Fibroblast of skin of left biceps (primary cell): ENCODE data around the gene ADPRHL1.

Source experiments
- DNase-seq, 2 experiments: peaks; one replicate each; pipeline ENCODE4 v3.0.0-alpha.2; 2013; ENCODE audit warnings: low read depth in 2 of 2

The ADPRHL1 gene

GRCh38 chr13:113432506-113433270, 20.6 kb downstream of the ADPRHL1 start:
- no peak for DNase-seq

- no peak for DNase-seq
Observed at GRCh38 chr13:113431171-113431570, 22.1 kb downstream of the ADPRHL1 start.

GRCh38 chr13:113430378-113431110, 22.7 kb downstream of the ADPRHL1 start:
- DNase-seq: no peak

GRCh38 chr13:113429608-113429985, 23.7 kb downstream of the ADPRHL1 start:
- DNase-seq: no peak

- DNase-seq: no peak
Observed at GRCh38 chr13:113428871-113429607, 24.2 kb downstream of the ADPRHL1 start.

- no peak for DNase-seq
Observed at GRCh38 chr13:113428469-113428865, 24.8 kb downstream of the ADPRHL1 start.

- DNase-seq: no peak
Observed at GRCh38 chr13:113427562-113428468, 25.5 kb downstream of the ADPRHL1 start.

- DNase-seq: no peak
Observed at GRCh38 chr13:113426591-113426986, 26.7 kb downstream of the ADPRHL1 start.

- no peak for DNase-seq
Observed at GRCh38 chr13:113425941-113426590, 27.2 kb downstream of the ADPRHL1 start.

GRCh38 chr13:113423520-113424163, 29.6 kb downstream of the ADPRHL1 start:
- DNase-seq: no peak

GRCh38 chr13:113422807-113423519, 30.3 kb downstream of the ADPRHL1 start:
- DNase-seq: no peak

GRCh38 chr13:113421673-113422270, 31.5 kb downstream of the ADPRHL1 start:
- DNase-seq: no peak

GRCh38 chr13:113420833-113421600, 32.3 kb downstream of the ADPRHL1 start:
- no peak for DNase-seq

- DNase-seq: no peak
Observed at GRCh38 chr13:113420232-113420631, 33.1 kb downstream of the ADPRHL1 start.

GRCh38 chr13:113419531-113420193, 33.6 kb downstream of the ADPRHL1 start:
- DNase-seq: no peak

GRCh38 chr13:113418722-113419049, 34.6 kb downstream of the ADPRHL1 start:
- DNase-seq: no peak

GRCh38 chr13:113417836-113418721, 35.2 kb downstream of the ADPRHL1 start:
- no peak for DNase-seq
